HCT116 (cell line): ENCODE data around the gene TEKTIP1.

ENCODE experiments used
- CTCF ChIP-seq, 3 experiments: fragments of 200-600 bp in 1 of 3; sonication (generic) in 1 of 3; IDR thresholded peaks in 2 of 3; conservative IDR thresholded peaks in 1 of 3; 2 replicates each; pipeline ENCODE4 v1.5.1; 2012 to 2017; ENCODE audit warnings: low read depth in 2 of 3, low read length in 2 of 3, antibody characterized with exemption in 1 of 3, borderline replicate concordance in 1 of 3, control low read depth in 1 of 3, mild to moderate bottlenecking in 1 of 3, mixed read lengths in 1 of 3, mixed run types in 1 of 3, moderate library complexity in 1 of 3; ENCODE audit not compliant: insufficient read depth in 1 of 3
- EGR1 ChIP-seq: IDR thresholded peaks from 2 replicates; pipeline ENCODE4 v1.6.1; 2012; ENCODE audit warnings: low read depth
- EZH2 ChIP-seq: fragments of 200-600 bp; sonication (generic); IDR thresholded peaks from 2 replicates; pipeline ENCODE4 v1.6.1; 2017; ENCODE audit warnings: antibody characterized with exemption, mixed run types
- JUND ChIP-seq: IDR thresholded peaks from 2 replicates; pipeline ENCODE4 v1.6.1; 2012
- POLR2A ChIP-seq: IDR thresholded peaks from 2 replicates; pipeline ENCODE4 v1.7.0; 2011; ENCODE audit warnings: borderline replicate concordance; ENCODE audit not compliant: insufficient read depth, insufficient read length; ENCODE audit errors: extremely low read depth
- POLR2AphosphoS5 ChIP-seq: IDR thresholded peaks from 2 replicates; pipeline ENCODE4 v1.6.1; 2011; ENCODE audit warnings: mild to moderate bottlenecking, low read depth, low read length, moderate library complexity
- YY1 ChIP-seq: IDR thresholded peaks from 2 replicates; pipeline ENCODE4 v1.6.1; 2011; ENCODE audit warnings: low read length, low read depth, moderate library complexity, mild to moderate bottlenecking; ENCODE audit not compliant: insufficient replicate concordance; ENCODE audit errors: extremely low read depth
- TF ChIP-seq, protein P1 (sequence below): IDR thresholded peaks from 2 replicates; pipeline ENCODE4 v1.6.1; 2011; ENCODE audit warnings: mild to moderate bottlenecking, low read length, moderate library complexity; ENCODE audit not compliant: insufficient replicate concordance; ENCODE audit errors: extremely low read depth

GRCh38 chr19:3531716-3532115, 7.3 kb upstream of the TEKTIP1 start:
- TF ChIP-seq CTCF (IDR thresholded peaks at IDR 0.05 in 2 of 3, conservative IDR thresholded peaks at IDR 0.05 in 1 of 3; ENCODE audit: borderline replicate concordance in 1 of 3, insufficient read depth in 1 of 3, low read depth in 2 of 3, low read length in 2 of 3) (no peak), EGR1 (no peak), JUND (no peak), YY1 (no peak), EZH2 (no peak), POLR2AphosphoS5 (no peak), POLR2A (no peak)
- TF ChIP-seq, protein P1, sequence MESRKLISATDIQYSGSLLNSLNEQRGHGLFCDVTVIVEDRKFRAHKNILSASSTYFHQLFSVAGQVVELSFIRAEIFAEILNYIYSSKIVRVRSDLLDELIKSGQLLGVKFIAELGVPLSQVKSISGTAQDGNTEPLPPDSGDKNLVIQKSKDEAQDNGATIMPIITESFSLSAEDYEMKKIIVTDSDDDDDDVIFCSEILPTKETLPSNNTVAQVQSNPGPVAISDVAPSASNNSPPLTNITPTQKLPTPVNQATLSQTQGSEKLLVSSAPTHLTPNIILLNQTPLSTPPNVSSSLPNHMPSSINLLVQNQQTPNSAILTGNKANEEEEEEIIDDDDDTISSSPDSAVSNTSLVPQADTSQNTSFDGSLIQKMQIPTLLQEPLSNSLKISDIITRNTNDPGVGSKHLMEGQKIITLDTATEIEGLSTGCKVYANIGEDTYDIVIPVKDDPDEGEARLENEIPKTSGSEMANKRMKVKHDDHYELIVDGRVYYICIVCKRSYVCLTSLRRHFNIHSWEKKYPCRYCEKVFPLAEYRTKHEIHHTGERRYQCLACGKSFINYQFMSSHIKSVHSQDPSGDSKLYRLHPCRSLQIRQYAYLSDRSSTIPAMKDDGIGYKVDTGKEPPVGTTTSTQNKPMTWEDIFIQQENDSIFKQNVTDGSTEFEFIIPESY, result no peak
